Smooth muscle cell (in vitro differentiated cells): ENCODE data around the gene AKNA. TPM values are rescaled to one million over a fixed set of nuclear protein-coding genes. Genes with fewer than 3 reads are reported as not detected.

Experiments used
- DNase-seq: peaks from one replicate; lab custom pipeline; 2025; ENCODE audit not compliant: unreplicated experiment; lab: John Stamatoyannopoulos, UW
- H2AFZ ChIP-seq: fragments of 200-600 bp; sonication (generic); 2 replicates; pipeline ENCODE4 v1.6.0; 2016; ENCODE audit warnings: antibody characterized with exemption, low read depth, mild to moderate bottlenecking
- H3F3A ChIP-seq: fragments of 200-600 bp; sonication (generic); 2 replicates; pipeline ENCODE4 v1.6.0; 2017; ENCODE audit warnings: antibody characterized with exemption, low read depth
- H3K27ac ChIP-seq: fragments of 200-600 bp; sonication (generic); 2 replicates; pipeline ENCODE4 v1.5.1; 2016; ENCODE audit warnings: low read depth, mild to moderate bottlenecking
- H3K27me3 ChIP-seq: fragments of 200-600 bp; sonication (generic); 2 replicates; pipeline ENCODE4 v1.6.1; 2016; ENCODE audit warnings: low read depth, mild to moderate bottlenecking
- H3K36me3 ChIP-seq: fragments of 200-600 bp; sonication (generic); 2 replicates; pipeline ENCODE4 v1.5.1; 2016; ENCODE audit warnings: low read depth
- H3K4me1 ChIP-seq: fragments of 200-600 bp; sonication (generic); 2 replicates; pipeline ENCODE4 v1.5.1; 2016; ENCODE audit warnings: low read depth
- H3K4me2 ChIP-seq: fragments of 200-600 bp; sonication (generic); 2 replicates; pipeline ENCODE4 v1.6.0; 2016; ENCODE audit warnings: mild to moderate bottlenecking
- H3K4me3 ChIP-seq: fragments of 200-600 bp; sonication (generic); 2 replicates; pipeline ENCODE4 v1.5.1; 2016; ENCODE audit warnings: mild to moderate bottlenecking
- H3K79me2 ChIP-seq: fragments of 200-600 bp; sonication (generic); 2 replicates; pipeline ENCODE4 v1.6.0; 2016; ENCODE audit warnings: low read depth, mild to moderate bottlenecking
- H3K9ac ChIP-seq: fragments of 200-600 bp; sonication (generic); 2 replicates; pipeline ENCODE4 v1.6.0; 2016; ENCODE audit warnings: low read depth
- H3K9me3 ChIP-seq: fragments of 200-600 bp; sonication (generic); replicated peaks from 2 replicates; pipeline ENCODE4 v1.5.1; 2016; ENCODE audit warnings: low read depth
- H4K20me1 ChIP-seq: fragments of 200-600 bp; sonication (generic); 2 replicates; pipeline ENCODE4 v1.6.0; 2016; ENCODE audit warnings: low read depth
- WGBS: methylation state at CpG from one replicate; pipeline ENCODE4 v1.1.7; 2016; ENCODE audit warnings: low lambda C conversion rate; 5-methylcytosine and 5-hydroxymethylcytosine counted together
- polyA plus RNA-seq: library from polyadenylated mRNA; unstranded; fragments of >200 nt; fragmentation: Nextera tagmentation; extraction: Ambion mirVana; gene quantifications from 2 replicates; pipeline ENCODE4 v1.2.1, GENCODE V29; 2016
- total RNA-seq: library from RNA; depleted of rRNA; stranded (reverse); fragments of >200 nt; gene quantifications from 2 replicates; pipeline ENCODE4 v1.2.3, GENCODE V29; 2014
- TF ChIP-seq, protein P1 (sequence below): fragments of 200-600 bp; sonication (generic); IDR thresholded peaks from 2 replicates; pipeline ENCODE4 v1.5.1; 2017; ENCODE audit warnings: borderline replicate concordance, mild to moderate bottlenecking, antibody characterized with exemption; ENCODE audit not compliant: insufficient read depth, poor library complexity, severe bottlenecking

Gene AKNA
- total and polyA plus RNA-seq, 2 experiments from 2014 or later = 3.2 to 4.7 TPM

DNA sequence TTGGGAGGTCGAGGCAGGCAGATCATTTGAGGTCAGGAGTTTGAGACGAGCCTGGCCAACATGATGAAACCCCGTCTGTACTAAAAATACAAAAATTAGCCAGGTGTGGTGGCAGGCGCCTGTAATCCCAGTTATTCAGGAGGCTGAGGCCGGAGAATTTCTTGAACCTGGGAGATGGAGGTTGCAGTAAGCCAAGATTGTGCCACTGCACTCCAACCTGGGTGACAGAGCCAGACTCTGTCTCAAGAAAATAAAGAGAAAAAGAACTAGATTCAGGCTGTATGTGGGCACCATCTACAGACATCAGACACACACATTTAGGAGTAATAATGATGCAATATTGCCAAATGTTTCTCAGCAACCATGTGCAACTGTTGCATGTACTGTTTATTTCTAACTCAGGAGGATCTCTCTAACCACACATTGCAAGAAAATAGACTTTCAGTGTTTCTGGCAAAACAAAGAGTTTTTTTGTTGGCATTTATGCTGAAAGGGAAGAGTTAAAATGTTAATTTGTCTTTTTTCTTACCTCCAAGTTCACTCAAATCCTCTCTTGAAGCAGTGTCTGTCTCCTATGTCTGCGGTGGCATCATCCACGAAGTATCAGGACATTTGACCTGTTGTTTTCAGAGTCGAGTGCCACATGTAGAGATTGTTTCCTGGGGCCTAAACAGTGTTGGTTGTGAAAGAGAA is 70.0 kb downstream of the AKNA start:
- Histone ChIP-seq H3K79me2 (no peaks in the 10 kb centered on the region), H3K9ac (no peak overlapping the region), H3K36me3 (no peaks in the 10 kb centered on the region), H4K20me1 (no peaks in the 10 kb centered on the region), H3K27ac (peak overlapping the region; percentile 47), H3K4me3 (no peak overlapping the region), H3K9me3 (no peaks in the 10 kb centered on the region), H3K4me2 (no peak overlapping the region), H3K4me1 (no peaks in the 10 kb centered on the region), H2AFZ (no peak overlapping the region), H3F3A (no peaks in the 10 kb centered on the region), H3K27me3 (no peaks in the 10 kb centered on the region)
- 75% methylated on average over 8 of the region's 8 CpGs for WGBS
- DNase-seq = no peak
- TF ChIP-seq, protein P1, sequence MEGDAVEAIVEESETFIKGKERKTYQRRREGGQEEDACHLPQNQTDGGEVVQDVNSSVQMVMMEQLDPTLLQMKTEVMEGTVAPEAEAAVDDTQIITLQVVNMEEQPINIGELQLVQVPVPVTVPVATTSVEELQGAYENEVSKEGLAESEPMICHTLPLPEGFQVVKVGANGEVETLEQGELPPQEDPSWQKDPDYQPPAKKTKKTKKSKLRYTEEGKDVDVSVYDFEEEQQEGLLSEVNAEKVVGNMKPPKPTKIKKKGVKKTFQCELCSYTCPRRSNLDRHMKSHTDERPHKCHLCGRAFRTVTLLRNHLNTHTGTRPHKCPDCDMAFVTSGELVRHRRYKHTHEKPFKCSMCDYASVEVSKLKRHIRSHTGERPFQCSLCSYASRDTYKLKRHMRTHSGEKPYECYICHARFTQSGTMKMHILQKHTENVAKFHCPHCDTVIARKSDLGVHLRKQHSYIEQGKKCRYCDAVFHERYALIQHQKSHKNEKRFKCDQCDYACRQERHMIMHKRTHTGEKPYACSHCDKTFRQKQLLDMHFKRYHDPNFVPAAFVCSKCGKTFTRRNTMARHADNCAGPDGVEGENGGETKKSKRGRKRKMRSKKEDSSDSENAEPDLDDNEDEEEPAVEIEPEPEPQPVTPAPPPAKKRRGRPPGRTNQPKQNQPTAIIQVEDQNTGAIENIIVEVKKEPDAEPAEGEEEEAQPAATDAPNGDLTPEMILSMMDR = no peak

DNA sequence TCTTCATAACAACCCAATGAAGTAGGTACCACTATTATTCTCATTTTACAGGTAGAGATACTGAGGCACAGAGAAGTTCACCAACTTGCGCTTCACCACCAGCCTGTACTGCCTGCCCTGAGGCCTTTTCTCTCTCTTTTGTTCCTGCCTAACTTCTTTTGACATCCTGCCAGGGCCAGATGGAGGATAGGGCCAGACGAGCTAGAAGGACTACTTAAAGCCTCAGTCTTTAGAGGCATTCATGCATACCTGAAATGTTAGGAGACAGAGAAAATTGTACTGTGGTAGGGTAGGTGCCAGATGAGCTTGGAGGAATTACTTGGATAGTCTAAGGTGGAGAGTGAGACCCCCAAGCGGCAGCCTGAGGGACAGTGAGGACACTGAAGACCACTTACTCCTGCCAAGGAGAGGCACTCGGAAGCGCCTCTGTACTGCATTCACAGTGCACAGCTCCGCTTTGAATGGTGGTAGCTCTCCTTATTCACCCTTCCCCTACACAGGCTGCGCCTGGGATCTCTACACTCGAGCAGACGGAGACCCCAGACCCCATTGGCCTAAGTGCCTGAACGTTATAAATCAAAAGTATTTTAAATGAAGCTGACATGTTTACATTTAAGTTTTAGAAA is 71.1 kb downstream of the AKNA start:
- Histone ChIP-seq H3K27me3 (no peaks in the 10 kb centered on the region), H3K79me2 (no peaks in the 10 kb centered on the region), H3K4me3 (no peak overlapping the region), H4K20me1 (no peaks in the 10 kb centered on the region), H3K4me1 (no peaks in the 10 kb centered on the region), H3K36me3 (no peaks in the 10 kb centered on the region), H3K27ac (no peak overlapping the region), H2AFZ (no peak overlapping the region), H3K9ac (no peak overlapping the region), H3K9me3 (no peaks in the 10 kb centered on the region), H3F3A (no peaks in the 10 kb centered on the region), H3K4me2 (no peak overlapping the region)
- WGBS = 88% methylated on average over 10 of the region's 10 CpGs
- DNase-seq = no peak
- TF ChIP-seq, protein P1 = no peak

DNA sequence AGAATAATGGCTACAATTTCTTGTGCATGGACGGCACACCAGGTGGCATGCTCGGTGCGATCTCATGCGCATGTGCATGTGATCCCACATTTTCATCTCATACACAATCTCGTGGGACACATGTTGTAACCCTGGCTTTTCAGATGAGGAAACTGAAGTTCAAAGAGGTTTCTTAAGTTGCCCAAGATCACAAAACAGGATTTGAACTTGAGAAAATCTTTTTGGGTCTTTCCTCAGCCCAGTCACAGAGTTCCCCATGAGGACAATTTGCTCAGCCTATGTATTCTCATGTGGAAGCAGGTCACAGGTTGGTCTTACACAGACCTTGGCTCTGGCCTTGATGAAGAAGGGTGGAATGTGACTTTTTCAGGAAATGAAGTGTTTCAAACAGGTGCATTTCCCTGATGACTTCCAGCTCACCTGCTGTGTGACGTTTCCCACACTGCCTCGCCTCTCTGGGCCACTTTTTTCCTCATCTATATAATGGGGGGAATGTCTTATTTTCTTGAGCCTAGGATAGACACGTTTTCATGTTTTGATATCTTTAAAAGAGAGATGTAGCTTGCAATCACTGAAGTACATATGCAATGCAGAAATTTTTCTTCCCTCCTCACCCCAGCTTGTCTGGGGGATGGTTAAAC is 71.9 kb downstream of the AKNA start:
- WGBS = 88% methylated on average over 8 of the region's 8 CpGs
- Histone ChIP-seq H2AFZ (no peak overlapping the region), H3K9ac (no peak overlapping the region), H3K27me3 (no peaks in the 10 kb centered on the region), H3K27ac (no peak overlapping the region), H3F3A (no peaks in the 10 kb centered on the region), H3K36me3 (no peaks in the 10 kb centered on the region), H3K4me3 (no peak overlapping the region), H3K4me1 (no peaks in the 10 kb centered on the region), H3K4me2 (no peak overlapping the region), H3K79me2 (no peaks in the 10 kb centered on the region), H3K9me3 (no peaks in the 10 kb centered on the region), H4K20me1 (no peaks in the 10 kb centered on the region)
- DNase-seq = no peak
- TF ChIP-seq, protein P1 = no peak
